ENCODE data around the gene ELL2.
"Not testable (repeated sequence)": the region's sequence is repeated elsewhere in the genome, so short reads cannot be mapped to it uniquely, and the experiment has no call there.

The ELL2 gene

DNA sequence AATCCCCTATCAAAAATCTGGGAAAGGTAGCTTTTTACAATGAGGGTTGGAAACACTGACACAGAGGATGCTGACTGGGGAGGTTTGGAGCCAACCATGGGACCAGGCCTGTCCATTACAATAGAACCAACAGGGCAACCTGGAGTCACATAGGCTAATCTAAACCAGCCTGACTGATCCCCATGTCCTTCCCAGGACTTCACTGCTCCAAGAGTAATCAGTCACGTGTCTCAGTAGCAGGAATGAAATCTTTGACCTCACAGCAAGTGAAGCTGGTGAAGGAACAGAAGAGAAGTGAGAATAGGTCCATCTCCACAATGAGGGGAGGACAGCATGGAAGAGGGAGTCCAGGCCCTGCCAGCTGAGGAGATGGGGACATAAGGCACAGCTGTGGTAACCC is 123.1 kb downstream of the ELL2 start:
- no peak for TF ChIP-seq CTCF (IDR thresholded peaks at IDR 0.05)
- Histone ChIP-seq H3K4me3 (ENCODE audit: low read depth, low read length) (no peak overlapping the region), H3K36me3 (ENCODE audit: control insufficient read depth, insufficient read depth, low read length) (no peaks in the 10 kb centered on the region), H3K9ac (no peak overlapping the region), H2AFZ (no peak overlapping the region), H3K79me2 (no peaks in the 10 kb centered on the region), H3K27ac (no peak overlapping the region), H3K9me3 (ENCODE audit: control insufficient read depth, low read length) (no peaks in the 10 kb centered on the region), H3K27me3 (ENCODE audit: control insufficient read depth, insufficient read depth, low read length) (no peaks in the 10 kb centered on the region), H3K4me1 (peaks cover 21% of the 10 kb centered on the region), H3K4me2 (ENCODE audit: low read length) (no peak overlapping the region)

DNA sequence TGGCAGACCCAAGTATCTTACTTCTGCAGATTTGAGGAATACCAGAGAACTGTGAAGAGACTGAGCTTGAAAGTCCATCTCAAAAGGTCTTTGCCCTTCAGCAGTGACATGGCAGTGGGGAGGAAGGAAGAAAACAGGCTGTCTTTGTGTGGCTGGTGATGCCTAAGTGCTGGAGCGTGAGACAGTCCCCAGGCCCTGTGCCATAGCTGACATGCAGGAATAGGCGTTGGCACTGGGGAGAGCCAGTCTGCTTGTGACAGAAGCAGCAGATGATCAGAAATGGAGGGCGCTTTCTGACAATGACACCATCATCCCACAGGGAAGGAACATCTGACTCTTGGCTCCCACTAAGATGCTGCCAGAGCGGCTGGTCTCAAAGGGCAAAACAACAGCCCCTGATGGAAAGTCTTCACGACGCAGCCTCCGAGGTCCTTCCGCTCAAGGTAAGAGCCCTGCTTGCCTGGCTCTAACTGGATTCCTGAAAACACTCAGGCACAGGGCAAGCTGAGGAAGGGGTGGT is 123.6 kb downstream of the ELL2 start:
- Histone ChIP-seq H3K4me3 (ENCODE audit: low read depth, low read length) (no peak overlapping the region), H2AFZ (no peak overlapping the region), H3K27ac (no peak overlapping the region), H3K27me3 (ENCODE audit: control insufficient read depth, insufficient read depth, low read length) (no peaks in the 10 kb centered on the region), H3K4me1 (peaks cover 16% of the 10 kb centered on the region), H3K9me3 (ENCODE audit: control insufficient read depth, low read length) (no peaks in the 10 kb centered on the region), H3K9ac (no peak overlapping the region), H3K4me2 (ENCODE audit: low read length) (no peak overlapping the region), H3K79me2 (no peaks in the 10 kb centered on the region), H3K36me3 (ENCODE audit: control insufficient read depth, insufficient read depth, low read length) (no peaks in the 10 kb centered on the region)
- no peak for TF ChIP-seq CTCF (IDR thresholded peaks at IDR 0.05)

DNA sequence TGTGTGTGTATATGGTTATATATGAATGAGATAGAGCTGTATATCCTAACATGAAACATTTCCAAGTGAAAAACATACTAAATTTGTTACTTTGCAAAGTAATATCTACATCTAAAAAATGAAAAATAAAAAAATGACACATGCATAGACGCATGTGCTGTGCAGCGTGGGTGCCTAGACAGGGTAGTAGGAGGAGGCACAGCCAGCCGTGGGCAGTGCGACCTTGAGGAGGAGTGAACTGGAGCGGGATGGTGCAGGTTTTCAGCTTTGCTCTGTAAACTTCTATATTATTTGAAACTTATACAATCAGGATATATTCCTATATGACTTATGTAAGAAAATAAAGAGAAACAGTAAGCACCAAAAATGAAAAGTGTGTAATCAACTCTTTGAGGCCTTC is 124.2 kb downstream of the ELL2 start:
- no peak overlapping the region for H2AFZ ChIP-seq
- no peaks in the 10 kb centered on the region for H3K9me3 ChIP-seq (ENCODE audit: control insufficient read depth, low read length)
- H3K9ac ChIP-seq, result no peak overlapping the region
- H3K4me1 ChIP-seq, result peaks cover 13% of the 10 kb centered on the region
- TF ChIP-seq CTCF (IDR thresholded peaks at IDR 0.05), result no peak
- H3K79me2 ChIP-seq, result no peaks in the 10 kb centered on the region
- no peaks in the 10 kb centered on the region for H3K36me3 ChIP-seq (ENCODE audit: control insufficient read depth, insufficient read depth, low read length)
- H3K27ac ChIP-seq, result no peak overlapping the region
- no peak overlapping the region for H3K4me3 ChIP-seq (ENCODE audit: low read depth, low read length)
- H3K4me2 ChIP-seq (ENCODE audit: low read length), result no peak overlapping the region
- no peaks in the 10 kb centered on the region for H3K27me3 ChIP-seq (ENCODE audit: control insufficient read depth, insufficient read depth, low read length)

GRCh38 chr5:95836971-95837370 is 124.7 kb downstream of the ELL2 start:
- H2AFZ ChIP-seq; H3K9ac ChIP-seq; H3K9me3 ChIP-seq (ENCODE audit: control insufficient read depth, low read length); H3K27ac ChIP-seq; H3K79me2 ChIP-seq; H3K4me3 ChIP-seq (ENCODE audit: low read depth, low read length); H3K27me3 ChIP-seq (ENCODE audit: control insufficient read depth, insufficient read depth, low read length); H3K4me2 ChIP-seq (ENCODE audit: low read length); H3K36me3 ChIP-seq (ENCODE audit: control insufficient read depth, insufficient read depth, low read length): not testable (repeated sequence)
- H3K4me1 ChIP-seq, result peaks cover 13% of the 10 kb centered on the region

- Histone ChIP-seq H3K27ac (peak overlapping the region; percentile 11), H3K4me3 (ENCODE audit: low read depth, low read length) (no peak overlapping the region), H3K4me1 (peaks cover 13% of the 10 kb centered on the region), H3K9ac (no peak overlapping the region), H2AFZ (no peak overlapping the region), H3K4me2 (ENCODE audit: low read length) (no peak overlapping the region), H3K36me3 (ENCODE audit: control insufficient read depth, insufficient read depth, low read length) (no peaks in the 10 kb centered on the region), H3K27me3 (ENCODE audit: control insufficient read depth, insufficient read depth, low read length) (no peaks in the 10 kb centered on the region), H3K9me3 (ENCODE audit: control insufficient read depth, low read length) (no peaks in the 10 kb centered on the region), H3K79me2 (no peaks in the 10 kb centered on the region)
- no peak for TF ChIP-seq CTCF (IDR thresholded peaks at IDR 0.05)
Observed at GRCh38 chr5:95836544-95836943, 125.1 kb downstream of the ELL2 start.

Data from parathyroid adenoma (tissue), 2 donors.